GM21825 (cell line): Measurements from ENCODE around the gene MEIS2.

Experiments used
- ATAC-seq: cut with Tn5 transposase; IDR thresholded peaks from one replicate; pipeline ENCODE4 v1.9.1; 2021; ENCODE audit warnings: mild to moderate bottlenecking, moderate library complexity; ENCODE audit not compliant: unreplicated experiment

The MEIS2 gene

GRCh38 chr15:36882056-36882455 lies 218.3 kb downstream of the MEIS2 start:
- no peak for ATAC-seq

DNA sequence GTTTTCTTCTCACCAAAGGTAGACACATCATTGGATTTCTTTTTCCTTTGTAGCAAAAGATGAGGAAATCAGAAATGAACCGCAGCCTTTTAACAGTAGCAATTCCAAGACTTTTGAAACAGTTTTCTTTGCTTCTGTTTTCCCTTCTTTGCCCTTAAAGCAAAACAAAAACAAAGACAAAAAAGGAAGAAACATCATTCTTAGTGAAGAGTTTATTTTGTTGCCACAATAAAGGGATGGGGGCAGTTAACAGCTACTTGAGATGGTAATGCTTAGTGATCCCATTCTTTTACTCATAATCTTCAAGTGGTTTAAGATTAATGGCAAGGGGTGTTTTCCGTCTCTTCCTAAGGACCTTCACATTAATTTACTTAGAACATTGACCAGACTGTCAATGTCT lies 218.8 kb downstream of the MEIS2 start:
- ATAC-seq: no peak

GRCh38 chr15:36880913-36881460 lies 219.4 kb downstream of the MEIS2 start:
- no peak for ATAC-seq

DNA sequence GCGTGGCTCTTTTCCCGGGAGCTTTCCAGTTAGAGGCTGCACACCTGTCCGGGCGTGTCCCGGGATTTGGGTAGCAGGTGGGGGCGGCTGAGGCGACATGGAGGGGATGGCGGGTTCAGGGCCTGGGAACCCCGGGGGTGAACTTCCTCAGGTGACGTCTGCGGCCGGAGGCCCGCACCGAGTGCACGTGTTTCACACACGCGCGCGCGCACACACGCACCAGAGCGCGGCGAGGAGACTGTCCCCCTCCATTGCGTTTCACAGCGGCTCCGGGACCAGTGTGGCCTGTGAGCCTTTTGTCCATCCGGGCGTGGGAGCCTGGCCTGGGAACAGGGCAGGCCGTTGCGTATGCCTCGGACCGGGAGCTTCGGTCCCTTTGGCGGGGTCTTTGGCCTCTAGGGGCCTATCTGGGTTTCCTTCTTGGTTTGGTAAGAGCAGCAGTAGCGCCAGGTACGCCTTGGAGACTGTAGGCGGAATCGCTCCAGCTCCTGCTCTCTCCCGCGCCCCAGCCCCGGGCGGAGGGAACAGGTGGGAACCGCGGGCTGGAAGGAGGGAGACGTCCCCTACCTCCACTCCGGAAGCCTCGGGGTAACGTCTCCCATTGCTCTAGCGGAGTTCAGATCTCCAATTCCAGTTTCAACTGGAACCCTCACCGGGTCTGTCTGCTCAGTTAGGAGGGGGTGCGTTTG lies 220.0 kb downstream of the MEIS2 start:
- ATAC-seq: no peak

GRCh38 chr15:36879568-36880222 lies 220.7 kb downstream of the MEIS2 start:
- no peak for ATAC-seq

GRCh38 chr15:36878684-36879262 lies 221.6 kb downstream of the MEIS2 start:
- ATAC-seq: no peak

GRCh38 chr15:36877796-36878683 lies 222.3 kb downstream of the MEIS2 start:
- ATAC-seq: no peak

DNA sequence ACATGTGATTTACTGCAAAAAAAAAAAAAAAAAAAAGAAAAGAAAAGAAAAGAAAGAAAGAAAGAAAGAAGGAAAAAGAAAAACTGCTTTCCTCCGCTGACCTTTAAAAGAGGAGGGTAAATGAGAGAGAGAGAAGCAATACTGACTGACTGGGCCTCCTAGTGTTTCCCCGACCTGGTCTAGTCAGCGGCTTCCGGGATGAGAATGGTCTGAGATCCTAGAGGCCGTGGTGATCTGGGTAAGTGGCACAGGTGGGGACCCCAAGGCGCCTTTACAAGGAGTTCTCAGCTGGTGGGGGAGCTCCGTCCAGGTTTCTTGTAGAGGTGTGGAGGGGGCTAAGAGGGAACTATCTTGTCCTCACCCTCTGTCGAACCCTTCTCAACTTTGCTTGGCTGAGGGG lies 223.1 kb downstream of the MEIS2 start:
- no peak for ATAC-seq

DNA sequence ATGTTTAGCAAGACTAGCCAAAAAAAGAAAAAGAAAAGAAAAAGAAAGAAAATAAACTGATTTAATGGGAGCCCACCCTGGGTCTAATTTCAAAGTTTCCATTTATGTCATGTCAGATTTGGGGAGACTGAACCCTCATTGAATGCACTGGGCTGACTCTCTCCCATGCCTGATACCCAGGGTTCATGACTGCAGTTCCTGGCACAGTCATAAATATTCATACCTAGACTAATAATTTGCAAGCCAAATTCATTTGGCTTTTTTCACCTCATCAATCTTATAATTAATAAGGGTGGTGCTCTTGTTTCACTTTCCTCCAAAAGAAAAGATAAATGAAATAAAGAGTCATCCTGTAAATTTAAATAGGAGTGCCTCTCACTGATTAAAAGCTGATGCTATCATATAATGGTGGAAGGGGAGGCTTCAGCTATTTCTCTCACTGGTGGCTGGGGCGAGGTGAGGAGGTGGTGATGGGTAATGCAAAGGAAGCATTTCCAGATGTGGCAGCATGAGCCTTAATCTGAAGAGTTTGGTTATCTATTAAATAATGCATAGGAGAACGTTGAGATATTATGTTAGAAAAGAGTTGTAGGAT lies 224.5 kb downstream of the MEIS2 start:
- ATAC-seq: no peak

- ATAC-seq: no peak
Measured at GRCh38 chr15:36874930-36875329, 225.4 kb downstream of the MEIS2 start.

DNA sequence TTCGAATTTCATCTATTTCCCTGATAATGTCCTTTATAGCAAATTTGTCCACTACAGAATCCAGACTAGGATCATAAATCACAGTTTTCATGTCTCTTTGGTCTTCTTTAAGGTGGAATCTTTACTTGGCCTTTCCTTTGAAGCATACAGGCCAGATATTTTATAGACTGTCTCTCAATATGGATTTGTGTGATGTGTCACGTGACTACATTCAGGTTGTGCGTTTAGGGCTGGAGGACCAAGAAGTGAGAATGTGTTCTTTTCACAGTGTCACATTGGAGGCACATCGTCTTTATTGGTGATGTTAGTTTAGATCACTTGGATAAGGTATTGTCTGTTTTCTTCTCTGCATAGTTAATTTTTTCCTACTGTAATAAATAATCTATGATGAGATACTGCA lies 232.9 kb downstream of the MEIS2 start:
- no peak for ATAC-seq

DNA sequence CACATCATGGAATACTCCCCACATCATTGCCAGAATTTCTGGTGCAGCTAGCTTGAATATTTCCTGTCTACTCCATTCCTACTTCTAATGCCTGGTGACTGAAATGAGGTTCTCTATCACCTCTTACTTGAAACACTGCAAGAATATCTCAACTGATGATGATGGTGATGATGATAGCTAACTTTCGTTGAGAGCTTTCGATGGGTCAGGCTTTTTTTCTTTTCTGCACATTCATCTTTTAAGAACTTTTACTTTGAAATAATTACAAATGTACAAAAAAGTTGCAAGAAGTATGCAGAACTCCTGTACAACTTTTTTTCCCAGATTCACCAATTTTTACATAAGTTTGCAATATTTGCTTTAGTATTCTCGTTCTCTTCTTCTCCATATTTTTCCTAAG lies 233.5 kb downstream of the MEIS2 start:
- no peak for ATAC-seq

GRCh38 chr15:36863570-36863969 lies 236.8 kb downstream of the MEIS2 start:
- ATAC-seq: no peak

GRCh38 chr15:36860792-36861191 lies 239.6 kb downstream of the MEIS2 start:
- no peak for ATAC-seq

DNA sequence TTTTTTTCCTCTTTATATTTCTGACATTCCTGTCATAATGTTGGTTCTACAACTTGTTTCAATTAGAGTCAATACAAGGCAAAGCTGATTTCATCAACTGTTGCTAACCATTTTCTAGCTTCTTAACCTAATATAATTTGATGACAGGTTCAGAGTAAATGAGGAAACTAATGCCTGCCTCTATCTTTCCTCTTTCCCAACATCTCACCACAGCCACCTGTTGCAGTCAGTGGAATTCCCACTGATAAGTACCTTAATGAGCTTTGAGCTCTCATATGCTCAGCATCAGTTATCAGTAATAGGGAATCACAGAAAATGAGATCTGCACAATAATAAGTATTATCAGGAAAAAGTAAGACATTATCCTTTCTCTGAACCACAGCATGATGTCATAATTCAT lies 241.9 kb downstream of the MEIS2 start:
- no peak for ATAC-seq

DNA sequence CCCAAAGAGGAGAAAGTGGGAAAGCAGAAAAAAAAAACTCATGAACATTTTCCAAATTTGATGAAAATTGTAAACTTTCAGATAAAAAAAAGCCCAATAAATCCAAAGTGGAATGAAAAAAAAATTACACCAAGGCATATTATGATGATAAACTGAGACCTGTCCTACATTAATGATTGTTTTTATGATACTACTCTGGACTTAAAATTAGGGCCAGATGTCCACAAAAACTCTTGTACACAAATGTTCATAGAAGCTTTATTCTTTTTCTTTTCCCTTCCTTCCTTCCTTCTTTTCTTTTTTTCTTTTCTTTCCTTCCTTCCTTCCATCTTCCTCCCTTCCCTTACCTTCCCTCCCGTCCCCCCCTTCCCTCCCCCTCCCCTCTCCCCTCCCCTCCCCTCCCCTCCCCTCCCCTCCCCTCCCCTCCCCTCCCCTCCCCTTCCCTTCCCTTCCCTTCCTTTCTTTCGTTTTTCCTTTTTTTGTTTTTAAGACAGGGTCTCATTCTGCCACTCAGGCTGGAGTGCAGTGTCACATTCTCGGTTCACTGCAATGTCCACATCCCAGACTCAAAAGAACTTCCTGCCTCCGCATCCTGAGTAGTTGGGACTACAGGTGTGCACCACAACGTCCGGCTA lies 243.9 kb downstream of the MEIS2 start:
- ATAC-seq: no peak

GRCh38 chr15:36850864-36851263 lies 249.5 kb downstream of the MEIS2 start:
- no peak for ATAC-seq

DNA sequence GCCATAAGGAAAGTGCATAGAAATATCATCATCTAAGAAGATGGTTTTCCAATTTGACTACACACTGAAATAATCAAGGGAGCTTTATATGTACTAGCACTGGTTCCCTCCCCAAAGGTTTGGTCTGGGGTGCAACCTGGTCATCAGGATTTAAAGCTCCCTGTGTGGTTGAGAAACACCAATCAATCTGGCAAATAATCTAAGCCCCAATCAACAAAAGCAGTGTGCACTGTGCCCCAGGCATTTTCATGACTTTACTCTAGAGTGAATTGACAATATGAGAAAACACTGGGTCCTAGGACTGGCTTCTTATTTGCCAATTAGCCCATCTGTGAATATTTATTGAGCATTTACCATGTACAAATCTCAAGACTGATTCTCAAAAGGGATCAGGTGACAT lies 255.1 kb downstream of the MEIS2 start:
- no peak for ATAC-seq

DNA sequence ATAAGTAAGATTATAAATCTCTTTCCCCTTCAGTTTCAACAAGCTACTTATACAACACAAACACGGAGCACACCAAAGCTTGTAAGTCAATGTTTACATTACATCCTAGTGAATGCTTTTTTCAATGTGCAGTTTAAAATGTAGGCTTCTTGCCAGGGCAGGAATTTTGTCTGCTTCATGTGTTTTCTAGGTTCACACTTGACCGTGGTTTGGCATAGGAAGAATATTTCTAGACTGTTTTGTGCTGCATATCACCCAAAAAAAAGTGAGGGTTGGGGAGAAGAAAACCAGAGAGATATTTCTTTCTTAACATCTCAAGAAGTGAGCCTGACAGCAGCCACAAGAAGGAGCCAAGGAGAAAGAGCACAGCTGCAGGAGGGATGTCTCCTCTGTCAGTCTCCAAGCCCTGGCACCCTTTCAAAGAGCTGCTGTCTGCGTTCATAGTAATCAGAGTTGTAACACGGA lies 255.8 kb downstream of the MEIS2 start:
- ATAC-seq: no peak

DNA sequence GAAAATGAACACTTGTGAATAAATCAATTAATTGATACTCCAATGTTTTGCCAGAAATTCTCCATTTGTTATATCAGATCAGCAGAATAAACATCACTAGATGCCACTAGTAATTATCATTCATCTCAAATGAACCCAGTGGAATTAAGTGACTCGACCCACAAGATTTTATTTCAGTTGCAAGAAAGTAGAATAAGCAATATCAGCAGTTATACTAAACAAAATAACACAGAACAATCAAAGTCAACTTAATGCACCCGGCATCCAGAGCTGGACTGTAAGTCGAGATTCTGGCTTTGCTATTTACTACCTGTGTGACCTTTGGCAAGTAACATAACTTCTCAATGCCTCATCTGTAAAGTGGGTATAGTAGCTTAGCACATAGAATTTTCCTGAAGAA lies 256.5 kb downstream of the MEIS2 start:
- ATAC-seq: no peak
